Measurements from ENCODE around the gene B4GALT4. TPM values are rescaled to one million over a fixed set of nuclear protein-coding genes. Genes with fewer than 3 reads are reported as not detected.

B4GALT4 gene
- total and polyA plus RNA-seq, 2 donors (not counting 3 experiments of a cell fraction or from before 2014, with no cell fraction given), result 3.7 to 7.1 TPM

DNA sequence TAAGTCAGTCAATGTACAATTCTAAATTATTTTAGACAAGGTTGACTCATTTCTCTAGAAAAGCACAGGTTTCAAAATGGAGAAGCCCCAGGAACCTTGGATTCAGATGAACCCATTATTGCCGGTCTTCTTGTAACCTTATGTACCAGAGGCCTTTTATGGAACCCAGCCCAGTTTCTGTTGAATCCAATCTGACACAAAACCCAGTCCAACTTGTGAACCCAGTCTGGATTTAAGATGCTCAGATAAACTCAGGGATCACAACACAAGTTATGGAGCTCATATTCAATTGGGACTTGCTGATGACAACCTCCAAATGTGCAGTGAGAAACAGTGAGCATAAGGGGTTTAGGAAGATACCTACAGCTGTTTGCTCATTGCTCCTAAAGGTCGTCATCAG is 16.4 kb upstream of the B4GALT4 start:
- CTCF ChIA-PET, result interaction anchor here (1.1 to 2.9 kb wide), 3 partner anchors 16 to 96 kb away, joined by 3 to 10 read pairs (median 9); partner anchors contain the start of gene B4GALT4
- H3K4me3 ChIP-seq (replicated peaks in 1 of 3; ENCODE audit: insufficient read depth in 1 of 3, low read depth in 1 of 3, low read length in 3 of 3), result no peak overlapping the region
- dilution Hi-C loops (cut with MboI; ENCODE audit: extremely low pct_ligation_motif_present, low sequenced_read_pairs) (no loop called here), intact Hi-C loops (cut with micrococcal nuclease) (no loop called here)
- FAIRE-seq (no peak), DNase-seq (ENCODE audit: low read depth, low spot score) (no peak)
- TF ChIP-seq EZH2 (IDR thresholded peaks at IDR 0.05; ENCODE audit: borderline replicate concordance, low read depth, low read length, severe bottlenecking) (no peak), POLR2A (IDR thresholded peaks at IDR 0.05; ENCODE audit: low read depth, low read length) (no peak), FOS (IDR thresholded peaks at IDR 0.05; ENCODE audit: borderline replicate concordance, insufficient read depth, low read length) (no peak), MYC (IDR thresholded peaks at IDR 0.05; ENCODE audit: low read depth, low read length) (no peak), POLR2AphosphoS5 (IDR thresholded peaks at IDR 0.05; ENCODE audit: insufficient read depth, low read depth, low read length) (no peak), JUN (IDR thresholded peaks at IDR 0.05; ENCODE audit: borderline replicate concordance, insufficient read depth, insufficient read length, low read depth) (no peak), GATA2 (IDR thresholded peaks at IDR 0.05; ENCODE audit: insufficient read depth, insufficient read length, low read depth, low read length) (no peak)
- TF ChIP-seq, protein P1, sequence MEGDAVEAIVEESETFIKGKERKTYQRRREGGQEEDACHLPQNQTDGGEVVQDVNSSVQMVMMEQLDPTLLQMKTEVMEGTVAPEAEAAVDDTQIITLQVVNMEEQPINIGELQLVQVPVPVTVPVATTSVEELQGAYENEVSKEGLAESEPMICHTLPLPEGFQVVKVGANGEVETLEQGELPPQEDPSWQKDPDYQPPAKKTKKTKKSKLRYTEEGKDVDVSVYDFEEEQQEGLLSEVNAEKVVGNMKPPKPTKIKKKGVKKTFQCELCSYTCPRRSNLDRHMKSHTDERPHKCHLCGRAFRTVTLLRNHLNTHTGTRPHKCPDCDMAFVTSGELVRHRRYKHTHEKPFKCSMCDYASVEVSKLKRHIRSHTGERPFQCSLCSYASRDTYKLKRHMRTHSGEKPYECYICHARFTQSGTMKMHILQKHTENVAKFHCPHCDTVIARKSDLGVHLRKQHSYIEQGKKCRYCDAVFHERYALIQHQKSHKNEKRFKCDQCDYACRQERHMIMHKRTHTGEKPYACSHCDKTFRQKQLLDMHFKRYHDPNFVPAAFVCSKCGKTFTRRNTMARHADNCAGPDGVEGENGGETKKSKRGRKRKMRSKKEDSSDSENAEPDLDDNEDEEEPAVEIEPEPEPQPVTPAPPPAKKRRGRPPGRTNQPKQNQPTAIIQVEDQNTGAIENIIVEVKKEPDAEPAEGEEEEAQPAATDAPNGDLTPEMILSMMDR (IDR thresholded peaks at IDR 0.05; ENCODE audit: extremely low read depth in 1 of 2, insufficient read depth in 1 of 2, low read depth in 1 of 2, low read length in 2 of 2), result no peak
- TF ChIP-seq, protein P2, sequence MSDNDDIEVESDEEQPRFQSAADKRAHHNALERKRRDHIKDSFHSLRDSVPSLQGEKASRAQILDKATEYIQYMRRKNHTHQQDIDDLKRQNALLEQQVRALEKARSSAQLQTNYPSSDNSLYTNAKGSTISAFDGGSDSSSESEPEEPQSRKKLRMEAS (IDR thresholded peaks at IDR 0.05; ENCODE audit: insufficient read depth, insufficient read length), result no peak
- H3K27ac ChIP-seq (ENCODE audit: insufficient read depth, low read depth, low read length), result no peak overlapping the region
- H3K4me2 ChIP-seq (ENCODE audit: insufficient read depth, low read length), result no peak overlapping the region
- POLR2A ChIA-PET, result no interaction called here
- H3K9me1 ChIP-seq (replicated peaks; ENCODE audit: control insufficient read depth, extremely low read depth, insufficient read depth, low read length), result no peaks in the 10 kb centered on the region
- H4K20me1 ChIP-seq (replicated peaks; ENCODE audit: control insufficient read depth, extremely low read depth, insufficient read depth, low read length), result no peaks in the 10 kb centered on the region
- H2AFZ ChIP-seq (ENCODE audit: low read depth, low read length), result no peak overlapping the region
- H3K79me2 ChIP-seq (ENCODE audit: control insufficient read depth, insufficient read depth, low read length), result no peaks in the 10 kb centered on the region
- H3K27me3 ChIP-seq (ENCODE audit: control insufficient read depth in 2 of 2, insufficient read depth in 2 of 2, low read length in 2 of 2), result peaks cover 4 to 7% of the 10 kb centered on the region in 2 experiments
- H3K36me3 ChIP-seq (ENCODE audit: control insufficient read depth in 2 of 2, extremely low read depth in 1 of 2, insufficient read depth in 2 of 2, low read length in 2 of 2), result no peaks in the 10 kb centered on the region
- H3K9me3 ChIP-seq (replicated peaks; ENCODE audit: control insufficient read depth, insufficient read depth, low read length), result no peaks in the 10 kb centered on the region
- no TSS peak for BruUV-seq (replicated peaks)
- no peaks in the 10 kb centered on the region for H3K4me1 ChIP-seq (ENCODE audit: control insufficient read depth, extremely low read depth, insufficient read depth, low read length)
- no peak overlapping the region for H3K9ac ChIP-seq (replicated peaks; ENCODE audit: extremely low read depth, insufficient read depth, low read length)
